A673 (cell line): ENCODE measurements around the gene ZNF334. TPM values are rescaled to one million over a fixed set of nuclear protein-coding genes. Genes with fewer than 3 reads are reported as not detected.
A peak's percentile ranks its signal among the peaks of the same experiment; 100 is the strongest.

Experiments used
- BruUV-seq: library from RNA; stranded (reverse); fragments of 400-500 nt; replicated peaks from 2 replicates; lab custom pipeline; 2021; lab: Mats Ljungman, UMichigan
- CTCF ChIA-PET: fragments of 300-600 bp; sonication (Branson Sonifier 250); formaldehyde crosslinking; loops from one replicate; lab custom pipeline; 2022; ENCODE audit warnings: antibody characterized with exemption; lab: Charles Lee
- POLR2A ChIA-PET: fragments of 300-600 bp; sonication (Branson Sonifier 250); formaldehyde crosslinking; loops from one replicate; lab custom pipeline; 2022; ENCODE audit warnings: antibody characterized with exemption; ENCODE audit not compliant: low non-redundant PET; lab: Charles Lee
- DNase-seq: peaks from one replicate; pipeline ENCODE4 v3.0.0-alpha.2; 2015; ENCODE audit warnings: low spot score
- H3K27ac ChIP-seq: fragments of 200-600 bp; sonication (generic); 2 replicates; pipeline ENCODE4 v1.5.1; 2016; ENCODE audit warnings: mixed run types, low read depth, mild to moderate bottlenecking, mixed read lengths, antibody characterized with exemption, low read length; ENCODE audit not compliant: poor library complexity, severe bottlenecking
- H3K27me3 ChIP-seq: fragments of 200-600 bp; sonication (generic); replicated peaks from 2 replicates; pipeline ENCODE4 v1.6.1; 2017; ENCODE audit warnings: mixed run types, low read depth, mild to moderate bottlenecking, mixed read lengths, antibody characterized with exemption, low read length; ENCODE audit not compliant: insufficient read depth, poor library complexity
- H3K36me3 ChIP-seq: fragments of 200-600 bp; sonication (generic); 2 replicates; pipeline ENCODE4 v1.6.1; 2016; ENCODE audit warnings: mixed run types, mild to moderate bottlenecking, mixed read lengths, antibody characterized with exemption, low read length; ENCODE audit not compliant: insufficient read depth, poor library complexity, severe bottlenecking
- H3K4me1 ChIP-seq: fragments of 200-600 bp; sonication (generic); 2 replicates; pipeline ENCODE4 v1.6.1; 2017; ENCODE audit warnings: mixed run types, mild to moderate bottlenecking, mixed read lengths, antibody characterized with exemption, low read length; ENCODE audit not compliant: insufficient read depth, poor library complexity, severe bottlenecking
- H3K4me3 ChIP-seq: fragments of 200-600 bp; sonication (generic); 2 replicates; pipeline ENCODE4 v1.5.1; 2016; ENCODE audit warnings: low read depth, mixed run types, mild to moderate bottlenecking, mixed read lengths, low read length; ENCODE audit not compliant: poor library complexity, severe bottlenecking
- H3K9me3 ChIP-seq: fragments of 200-600 bp; sonication (generic); 2 replicates; pipeline ENCODE4 v1.6.1; 2016; ENCODE audit warnings: mixed run types, low read depth, mild to moderate bottlenecking, mixed read lengths, antibody characterized with exemption, low read length; ENCODE audit not compliant: poor library complexity, severe bottlenecking
- EZH2 ChIP-seq: fragments of 200-600 bp; sonication (generic); IDR thresholded peaks from 2 replicates; pipeline ENCODE4 v1.6.1; 2017; ENCODE audit warnings: borderline replicate concordance, low read depth, mild to moderate bottlenecking, mixed read lengths, antibody characterized with exemption, low read length; ENCODE audit not compliant: poor library complexity, severe bottlenecking
- intact Hi-C: fragments of 100-400 bp; cut with micrococcal nuclease; formaldehyde crosslinking; loops from one replicate; pipeline ENCODE4 v1.10.0; 2022; ENCODE audit not compliant: unreplicated experiment
- total RNA-seq: library from RNA; stranded (reverse); gene quantifications from 2 replicates; pipeline ENCODE4 v1.2.3, GENCODE V29; 2021
- TF ChIP-seq, protein P1 (sequence below): fragments of 300-800, 200-600 bp; sonication (generic); conservative IDR thresholded peaks from 2 replicates; pipeline ENCODE4 v1.5.1; 2017; ENCODE audit warnings: low read depth, mild to moderate bottlenecking, antibody characterized with exemption, low read length, moderate library complexity, mixed read lengths

The ZNF334 gene
- total RNA-seq, 1 experiment from 2014 or later, result 4.5 TPM

DNA sequence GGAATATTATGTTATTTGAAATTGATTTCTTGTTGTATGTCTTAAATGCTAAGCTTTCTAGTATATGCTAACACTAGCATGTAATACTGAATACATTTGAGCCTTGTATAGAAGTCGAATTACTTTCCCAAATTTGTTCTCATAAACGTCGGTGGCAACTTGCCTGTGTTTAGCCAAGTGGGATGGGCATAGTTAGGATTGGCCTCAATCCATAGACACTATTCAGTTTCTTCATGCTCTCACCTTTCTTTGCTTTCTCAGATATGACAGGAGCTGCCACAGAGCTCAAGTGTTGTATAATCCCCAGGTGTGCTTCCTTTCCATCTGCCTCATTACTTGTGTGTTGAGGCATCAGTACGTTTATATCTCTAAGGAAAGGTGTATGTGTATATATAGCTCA lies 19.3 kb downstream of the ZNF334 start:
- no peak for DNase-seq
- ChIA-PET CTCF (no interaction called here), POLR2A (no interaction called here)
- Histone ChIP-seq H3K4me3 (no peak overlapping the region), H3K27ac (no peak overlapping the region), H3K36me3 (no peaks in the 10 kb centered on the region), H3K4me1 (no peaks in the 10 kb centered on the region), H3K9me3 (no peaks in the 10 kb centered on the region), H3K27me3 (no peaks in the 10 kb centered on the region)
- intact Hi-C loops, result no loop called here
- no TSS peak for BruUV-seq
- TF ChIP-seq, protein P1, sequence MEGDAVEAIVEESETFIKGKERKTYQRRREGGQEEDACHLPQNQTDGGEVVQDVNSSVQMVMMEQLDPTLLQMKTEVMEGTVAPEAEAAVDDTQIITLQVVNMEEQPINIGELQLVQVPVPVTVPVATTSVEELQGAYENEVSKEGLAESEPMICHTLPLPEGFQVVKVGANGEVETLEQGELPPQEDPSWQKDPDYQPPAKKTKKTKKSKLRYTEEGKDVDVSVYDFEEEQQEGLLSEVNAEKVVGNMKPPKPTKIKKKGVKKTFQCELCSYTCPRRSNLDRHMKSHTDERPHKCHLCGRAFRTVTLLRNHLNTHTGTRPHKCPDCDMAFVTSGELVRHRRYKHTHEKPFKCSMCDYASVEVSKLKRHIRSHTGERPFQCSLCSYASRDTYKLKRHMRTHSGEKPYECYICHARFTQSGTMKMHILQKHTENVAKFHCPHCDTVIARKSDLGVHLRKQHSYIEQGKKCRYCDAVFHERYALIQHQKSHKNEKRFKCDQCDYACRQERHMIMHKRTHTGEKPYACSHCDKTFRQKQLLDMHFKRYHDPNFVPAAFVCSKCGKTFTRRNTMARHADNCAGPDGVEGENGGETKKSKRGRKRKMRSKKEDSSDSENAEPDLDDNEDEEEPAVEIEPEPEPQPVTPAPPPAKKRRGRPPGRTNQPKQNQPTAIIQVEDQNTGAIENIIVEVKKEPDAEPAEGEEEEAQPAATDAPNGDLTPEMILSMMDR, result no peak
- TF ChIP-seq EZH2, result no peak

DNA sequence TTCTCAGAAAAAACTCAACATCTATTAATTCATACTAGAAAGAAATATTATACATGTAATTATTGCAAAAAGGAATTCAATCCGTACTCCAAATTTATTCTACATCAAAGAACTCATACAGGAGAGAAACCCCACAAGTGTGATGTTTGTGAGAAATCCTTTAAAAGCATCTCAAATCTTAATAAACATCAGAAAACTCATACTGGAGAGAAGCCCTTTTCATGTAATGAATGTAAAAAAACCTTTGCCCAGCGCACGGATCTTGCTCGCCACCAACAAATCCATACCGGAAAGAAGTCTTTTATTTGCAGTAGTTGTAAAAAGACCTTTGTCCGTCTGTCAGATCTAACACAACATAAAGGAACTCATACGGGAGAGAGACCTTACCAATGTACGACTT lies 22.0 kb downstream of the ZNF334 start:
- ChIA-PET POLR2A (no interaction called here), CTCF (no interaction called here)
- BruUV-seq, result no TSS peak
- no peak for DNase-seq
- no peak overlapping the region for H3K4me3 ChIP-seq
- intact Hi-C loops, result no loop called here
- H3K36me3 ChIP-seq, result no peaks in the 10 kb centered on the region
- H3K4me1 ChIP-seq, result peaks cover 4% of the 10 kb centered on the region
- H3K27me3 ChIP-seq, result no peaks in the 10 kb centered on the region
- no peak overlapping the region for H3K27ac ChIP-seq
- no peak for TF ChIP-seq EZH2
- TF ChIP-seq, protein P1, result no peak
- H3K9me3 ChIP-seq, result no peaks in the 10 kb centered on the region

DNA sequence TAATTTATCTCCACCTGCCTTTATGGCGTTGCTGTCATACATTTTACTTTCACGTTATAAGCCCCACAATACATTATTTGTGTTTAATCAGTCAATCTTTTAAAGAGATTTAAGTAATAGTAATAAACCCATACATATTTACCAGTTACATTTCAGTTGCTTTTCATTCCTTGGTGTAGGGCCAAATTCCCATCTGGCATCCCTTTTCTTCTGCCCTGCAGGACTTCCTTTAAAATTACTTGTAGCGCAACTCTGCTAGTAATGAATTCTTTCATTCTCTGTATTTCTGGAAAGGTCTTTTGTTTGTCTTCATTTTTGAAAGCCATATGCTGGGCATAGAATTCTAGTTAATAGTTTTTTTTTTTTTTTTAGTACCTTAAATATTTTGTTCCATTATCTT lies 24.9 kb downstream of the ZNF334 start:
- BruUV-seq, result no TSS peak
- Histone ChIP-seq H3K9me3 (no peaks in the 10 kb centered on the region), H3K36me3 (no peaks in the 10 kb centered on the region), H3K4me3 (no peak overlapping the region), H3K27me3 (peaks cover 14% of the 10 kb centered on the region), H3K27ac (no peak overlapping the region), H3K4me1 (peaks cover 4% of the 10 kb centered on the region)
- CTCF ChIA-PET, result no interaction called here
- intact Hi-C loops, result no loop called here
- peak; percentile 76 for DNase-seq
- TF ChIP-seq, protein P1, result no peak
- no peak for TF ChIP-seq EZH2
- POLR2A ChIA-PET, result no interaction called here
